ENCODE results near the gene ZMYND15.

ZMYND15 gene

GRCh38 chr17:4719684-4720221 is 19.9 kb upstream of the ZMYND15 start:
- Histone ChIP-seq H3K36me3 (ENCODE audit: control insufficient read depth, insufficient read depth, low read length) (peaks cover 17% of the 10 kb centered on the region), H3K4me3 (replicated peaks; ENCODE audit: low read depth, low read length) (no peak overlapping the region), H3K27me3 (replicated peaks; ENCODE audit: control insufficient read depth, insufficient read depth, low read length) (no peaks in the 10 kb centered on the region)
- no peak for TF ChIP-seq CTCF (IDR thresholded peaks at IDR 0.05; ENCODE audit: insufficient read depth, low read length, poor library complexity, severe bottlenecking)
- DNase-seq (ENCODE audit: extremely low read depth, insufficient read length): no peak

GRCh38 chr17:4720787-4721186 is 18.8 kb upstream of the ZMYND15 start:
- no peak for TF ChIP-seq CTCF (IDR thresholded peaks at IDR 0.05; ENCODE audit: insufficient read depth, low read length, poor library complexity, severe bottlenecking)
- H3K27me3 ChIP-seq (replicated peaks; ENCODE audit: control insufficient read depth, insufficient read depth, low read length): no peaks in the 10 kb centered on the region
- H3K4me3 ChIP-seq (replicated peaks; ENCODE audit: low read depth, low read length): no peak overlapping the region
- DNase-seq (ENCODE audit: extremely low read depth, insufficient read length): no peak
- peaks cover 14% of the 10 kb centered on the region for H3K36me3 ChIP-seq (ENCODE audit: control insufficient read depth, insufficient read depth, low read length)

GRCh38 chr17:4721203-4722135 is 18.2 kb upstream of the ZMYND15 start:
- TF ChIP-seq CTCF (IDR thresholded peaks at IDR 0.05; ENCODE audit: insufficient read depth, low read length, poor library complexity, severe bottlenecking): no peak
- H3K4me3 ChIP-seq (replicated peaks; ENCODE audit: low read depth, low read length): no peak overlapping the region
- no peaks in the 10 kb centered on the region for H3K27me3 ChIP-seq (replicated peaks; ENCODE audit: control insufficient read depth, insufficient read depth, low read length)
- peak; percentile 44 for DNase-seq (ENCODE audit: extremely low read depth, insufficient read length)
- H3K36me3 ChIP-seq (ENCODE audit: control insufficient read depth, insufficient read depth, low read length): peaks cover 12% of the 10 kb centered on the region

GRCh38 chr17:4722678-4723240 is 16.9 kb upstream of the ZMYND15 start:
- DNase-seq (ENCODE audit: extremely low read depth, insufficient read length): no peak
- Histone ChIP-seq H3K27me3 (replicated peaks; ENCODE audit: control insufficient read depth, insufficient read depth, low read length) (no peaks in the 10 kb centered on the region), H3K36me3 (ENCODE audit: control insufficient read depth, insufficient read depth, low read length) (peaks cover 6% of the 10 kb centered on the region), H3K4me3 (replicated peaks; ENCODE audit: low read depth, low read length) (no peak overlapping the region)
- no peak for TF ChIP-seq CTCF (IDR thresholded peaks at IDR 0.05; ENCODE audit: insufficient read depth, low read length, poor library complexity, severe bottlenecking)

- peaks cover 2% of the 10 kb centered on the region; the same call in 1 of the 2 replicates for H3K36me3 ChIP-seq (ENCODE audit: control insufficient read depth, insufficient read depth, low read length)
- no peak for TF ChIP-seq CTCF (IDR thresholded peaks at IDR 0.05; ENCODE audit: insufficient read depth, low read length, poor library complexity, severe bottlenecking)
- H3K27me3 ChIP-seq (replicated peaks; ENCODE audit: control insufficient read depth, insufficient read depth, low read length): no peaks in the 10 kb centered on the region
- DNase-seq (ENCODE audit: extremely low read depth, insufficient read length): no peak
- H3K4me3 ChIP-seq (replicated peaks; ENCODE audit: low read depth, low read length): no peak overlapping the region
These were observed 15.0 kb upstream of the ZMYND15 start for GRCh38 chr17:4724650-4725049.

Data from GM06990 (cell line).